HG03280 (cell line): ENCODE data around the gene PCNX1.
"Not testable (repeated sequence)": the region's sequence is repeated elsewhere in the genome, so short reads cannot be mapped to it uniquely, and the experiment has no call there.

Experiments used
- ATAC-seq: cut with Tn5 transposase; IDR thresholded peaks from one replicate; pipeline ENCODE4 v1.9.1; 2021; ENCODE audit warnings: mild to moderate bottlenecking, moderate library complexity; ENCODE audit not compliant: unreplicated experiment

Gene PCNX1

DNA sequence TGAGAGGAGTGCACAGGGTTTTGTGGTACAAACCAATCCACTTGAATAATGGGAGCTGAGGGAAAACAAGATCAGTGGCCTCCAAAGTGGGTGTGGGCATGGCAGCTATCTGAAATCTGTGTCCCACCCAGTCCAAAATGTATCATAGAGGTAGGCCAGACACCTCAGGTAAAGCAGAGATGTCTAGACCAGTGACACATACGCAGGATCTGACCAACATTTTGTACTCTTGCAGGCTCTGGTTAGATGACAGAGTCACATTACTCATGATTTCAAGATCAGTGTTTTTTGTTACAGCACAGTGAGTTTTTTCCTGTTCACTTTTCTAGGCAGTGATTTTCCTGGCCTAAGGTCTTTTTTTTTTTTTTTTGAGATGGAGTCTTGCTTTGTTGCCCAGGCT, 211.8 kb downstream of the PCNX1 start:
- ATAC-seq, result no peak

DNA sequence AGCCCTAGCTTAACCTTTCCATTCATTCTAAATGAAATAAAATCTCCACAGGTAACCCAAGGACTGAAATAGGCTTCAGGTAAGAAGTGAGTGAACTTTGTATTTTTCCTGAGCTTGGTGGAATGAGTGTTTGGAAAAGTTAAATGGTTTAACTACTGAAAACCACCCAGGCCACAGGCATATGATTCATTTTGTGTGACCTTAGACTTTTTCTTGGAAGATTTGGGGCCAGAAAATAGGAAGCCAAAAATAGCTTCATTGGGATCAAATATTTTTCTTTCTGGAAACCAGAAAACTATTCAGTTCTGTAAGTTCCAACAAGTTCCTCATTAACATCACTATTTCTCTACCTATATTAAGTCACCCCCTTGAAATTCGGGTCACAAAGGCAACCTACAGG, 212.6 kb downstream of the PCNX1 start:
- no peak for ATAC-seq

DNA sequence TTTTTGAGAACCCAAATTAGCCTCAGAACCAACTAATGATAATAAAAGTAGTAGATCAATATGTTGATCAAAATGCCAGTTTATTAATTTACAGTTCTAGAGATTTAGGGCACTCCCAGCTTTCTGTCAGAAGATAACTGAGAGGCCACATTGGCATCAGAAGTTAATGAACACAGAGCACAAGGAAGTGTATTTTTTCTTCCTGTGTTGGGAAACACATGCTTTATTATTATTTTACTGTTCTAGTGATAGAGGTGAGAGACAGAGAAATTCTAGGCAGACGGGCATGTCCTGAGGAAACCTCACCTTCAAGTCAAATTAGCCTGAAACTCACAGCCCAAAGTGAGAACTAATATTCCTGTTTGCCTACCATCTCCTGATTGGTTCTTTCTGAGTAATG, 213.7 kb downstream of the PCNX1 start:
- ATAC-seq, result no peak

DNA sequence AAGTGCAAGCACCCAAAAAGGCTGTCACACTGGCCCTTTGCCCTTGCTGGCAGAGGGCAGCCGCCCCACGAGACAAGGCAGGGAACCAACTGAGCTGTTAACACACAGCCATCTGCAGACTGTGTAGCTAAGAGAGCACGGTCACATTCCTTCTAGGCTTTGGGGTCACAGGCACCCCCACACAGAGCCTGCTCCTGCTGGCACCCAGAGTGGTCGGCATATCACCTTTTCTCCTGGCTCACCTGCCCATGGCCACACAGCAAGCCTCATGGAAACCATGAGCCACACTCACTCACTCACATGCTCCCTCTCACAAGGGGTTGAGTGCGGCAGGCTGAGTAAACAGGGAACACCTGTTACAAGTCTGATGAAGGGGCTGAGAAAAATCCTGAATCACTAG, 214.5 kb downstream of the PCNX1 start:
- ATAC-seq, result no peak

DNA sequence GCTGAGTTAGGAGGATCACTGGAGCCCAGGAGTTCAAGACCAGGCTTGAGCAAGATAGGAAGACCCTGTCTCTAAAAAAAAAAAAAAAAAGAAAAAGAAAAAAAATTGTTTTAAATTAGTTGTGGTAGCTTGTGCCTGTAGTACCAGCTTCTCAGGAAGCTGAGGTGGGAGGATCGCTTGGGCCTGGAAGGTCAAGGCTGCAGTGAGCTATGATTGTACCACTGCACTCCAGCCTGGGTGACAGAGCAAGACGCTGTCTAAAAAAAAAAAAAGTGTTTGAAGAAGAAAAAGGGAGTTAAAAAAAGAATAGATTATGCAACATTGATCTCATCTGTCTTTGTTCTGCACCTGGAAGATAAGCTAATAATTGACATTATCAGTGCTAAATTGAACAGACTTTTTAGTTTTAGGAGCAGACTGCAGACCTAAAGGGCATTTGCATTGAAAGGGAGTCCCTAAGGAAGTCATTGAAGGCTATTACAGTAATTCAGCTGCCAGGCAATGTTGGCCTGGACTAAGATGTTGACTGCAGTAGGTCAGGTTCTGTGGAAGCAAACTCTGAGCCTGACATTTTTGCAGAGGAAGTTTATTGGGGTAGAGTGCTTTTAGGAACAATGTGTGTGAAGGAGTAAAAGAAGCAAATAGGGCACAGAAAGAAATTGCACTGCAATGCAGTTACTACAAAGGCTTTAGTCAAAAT, 215.8 kb downstream of the PCNX1 start:
- no peak for ATAC-seq

DNA sequence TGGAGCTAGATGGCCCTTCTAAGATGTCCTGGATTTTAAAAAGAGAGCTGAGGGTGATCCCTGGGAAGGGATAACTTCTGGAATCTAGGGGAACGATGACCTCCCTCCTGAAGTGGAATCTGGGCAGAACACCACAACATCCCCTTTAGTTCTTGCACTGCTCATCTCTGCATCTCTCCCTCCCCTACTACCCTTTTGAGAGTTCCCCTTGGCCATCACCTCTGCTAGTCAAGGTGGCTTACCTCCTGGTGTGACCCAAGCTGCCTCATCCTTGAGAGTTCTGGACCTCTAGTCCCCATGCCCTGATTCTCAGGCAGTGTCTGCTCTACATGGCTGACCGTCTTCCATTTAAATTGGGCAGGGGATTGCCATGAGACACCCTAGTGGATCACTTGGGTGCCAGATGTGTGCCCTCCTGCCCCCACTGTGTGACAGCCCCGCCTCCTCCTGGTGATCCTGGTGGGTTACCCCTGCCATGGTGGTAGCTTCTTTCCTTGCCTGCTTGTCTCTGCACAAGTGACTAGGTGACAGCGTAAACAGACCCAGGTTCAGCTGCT, 216.4 kb downstream of the PCNX1 start:
- no peak for ATAC-seq

GRCh38 chr14:71129716-71130490, 222.6 kb downstream of the PCNX1 start:
- not testable (repeated sequence) for ATAC-seq

DNA sequence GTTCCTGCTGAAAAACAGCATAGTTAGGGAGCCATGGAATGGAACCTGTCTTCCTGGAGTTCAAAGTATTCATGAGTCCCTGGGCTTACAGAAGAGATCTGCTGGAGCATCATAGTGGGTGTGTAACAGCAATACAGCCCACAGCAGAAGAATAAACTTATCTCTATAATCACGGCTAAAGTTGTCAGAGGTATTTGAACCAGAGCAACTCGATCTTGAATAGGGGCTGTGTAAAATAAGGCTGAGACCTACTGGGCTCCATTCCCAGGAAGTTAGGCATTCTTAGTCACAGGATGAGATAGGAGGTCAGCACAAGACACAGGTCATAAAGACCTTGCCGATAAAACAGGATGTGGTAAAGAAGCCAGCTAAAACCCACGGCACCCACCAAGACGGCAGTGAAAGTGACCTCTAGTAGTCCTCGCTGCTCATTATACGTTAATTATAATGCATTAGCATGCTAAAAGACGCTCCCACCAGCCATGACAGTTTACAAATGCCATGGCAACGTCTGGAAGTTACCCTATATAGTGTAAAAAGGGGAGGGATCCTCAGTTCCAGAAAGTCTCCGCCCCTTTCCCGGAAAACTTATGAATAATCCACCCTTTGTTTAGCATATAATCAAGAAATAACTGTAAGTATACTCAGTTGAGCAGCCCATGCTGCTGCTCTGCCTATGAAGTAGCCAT, 223.4 kb downstream of the PCNX1 start:
- no peak for ATAC-seq

DNA sequence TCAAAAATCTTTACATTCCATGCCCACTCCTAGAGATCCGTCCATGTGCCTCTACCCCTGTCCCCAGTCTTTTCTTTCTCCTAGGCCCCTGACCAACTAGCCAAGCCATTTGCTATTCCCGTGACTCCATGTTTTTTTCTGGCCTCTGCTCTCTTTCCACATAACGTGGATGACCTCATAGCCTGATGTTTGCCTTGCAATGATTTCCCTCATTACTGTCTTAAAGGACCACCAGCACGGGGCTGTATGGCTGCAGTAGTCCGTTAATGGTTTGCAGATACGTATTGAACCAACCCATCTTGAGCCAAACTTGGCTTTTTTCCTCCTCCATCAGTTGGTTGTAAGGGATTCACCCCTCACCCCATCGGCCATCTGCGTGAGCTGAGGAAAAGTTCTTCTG, 226.0 kb downstream of the PCNX1 start:
- ATAC-seq, result no peak

DNA sequence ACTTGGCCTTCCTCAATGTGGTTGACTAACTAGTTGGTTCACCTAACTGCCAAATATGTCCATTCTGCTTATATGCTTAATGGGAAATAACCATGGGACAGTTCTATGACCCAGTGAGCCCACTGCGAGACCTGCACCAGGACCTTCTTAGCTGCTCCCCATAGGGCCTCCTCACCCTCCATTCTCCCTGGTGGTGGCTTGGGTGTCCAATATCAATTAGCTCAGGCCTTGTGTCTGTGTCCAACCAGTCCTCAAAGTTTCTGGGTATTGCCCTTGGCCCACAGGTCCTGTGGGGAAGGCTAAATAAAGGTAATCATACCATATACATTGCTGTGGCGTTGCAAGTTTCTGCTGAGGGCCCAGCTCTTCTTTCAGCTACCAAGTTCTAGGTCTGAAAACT, 228.2 kb downstream of the PCNX1 start:
- ATAC-seq, result no peak

- ATAC-seq, result no peak
Measured at GRCh38 chr14:71135911-71136310, 228.7 kb downstream of the PCNX1 start.

DNA sequence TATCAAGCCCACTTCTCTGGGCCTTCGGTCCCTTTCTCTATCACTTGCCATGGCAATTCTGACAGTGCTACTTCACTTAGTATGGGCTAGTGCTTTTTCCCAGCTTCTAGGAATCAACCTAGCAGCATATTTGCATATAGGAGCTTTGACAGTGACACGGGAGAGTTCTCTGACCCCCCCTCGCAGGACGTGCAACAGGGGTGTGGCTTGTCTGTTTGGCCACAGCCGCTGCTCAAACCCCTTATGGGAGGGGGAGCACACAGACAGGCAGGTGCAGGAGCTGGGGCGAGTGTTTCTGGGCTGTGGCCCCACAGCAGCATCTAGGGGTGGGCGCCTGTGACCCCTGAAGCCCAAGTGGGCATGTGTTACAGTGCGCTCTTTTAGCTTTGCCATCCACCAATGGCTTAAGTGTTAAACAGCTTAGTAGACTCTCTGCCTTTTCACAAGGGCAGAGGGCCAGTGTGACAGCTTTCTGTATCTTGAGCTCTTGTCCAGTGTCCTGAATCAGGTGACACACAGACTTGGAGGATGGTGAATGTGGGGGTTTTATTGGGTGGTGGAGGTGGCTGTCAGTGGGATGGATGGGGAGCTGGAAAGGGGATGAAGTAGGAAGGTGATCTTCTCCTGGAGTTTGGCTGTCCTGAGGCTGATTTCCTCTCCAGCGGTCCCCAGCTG, 229.3 kb downstream of the PCNX1 start:
- ATAC-seq, result no peak

DNA sequence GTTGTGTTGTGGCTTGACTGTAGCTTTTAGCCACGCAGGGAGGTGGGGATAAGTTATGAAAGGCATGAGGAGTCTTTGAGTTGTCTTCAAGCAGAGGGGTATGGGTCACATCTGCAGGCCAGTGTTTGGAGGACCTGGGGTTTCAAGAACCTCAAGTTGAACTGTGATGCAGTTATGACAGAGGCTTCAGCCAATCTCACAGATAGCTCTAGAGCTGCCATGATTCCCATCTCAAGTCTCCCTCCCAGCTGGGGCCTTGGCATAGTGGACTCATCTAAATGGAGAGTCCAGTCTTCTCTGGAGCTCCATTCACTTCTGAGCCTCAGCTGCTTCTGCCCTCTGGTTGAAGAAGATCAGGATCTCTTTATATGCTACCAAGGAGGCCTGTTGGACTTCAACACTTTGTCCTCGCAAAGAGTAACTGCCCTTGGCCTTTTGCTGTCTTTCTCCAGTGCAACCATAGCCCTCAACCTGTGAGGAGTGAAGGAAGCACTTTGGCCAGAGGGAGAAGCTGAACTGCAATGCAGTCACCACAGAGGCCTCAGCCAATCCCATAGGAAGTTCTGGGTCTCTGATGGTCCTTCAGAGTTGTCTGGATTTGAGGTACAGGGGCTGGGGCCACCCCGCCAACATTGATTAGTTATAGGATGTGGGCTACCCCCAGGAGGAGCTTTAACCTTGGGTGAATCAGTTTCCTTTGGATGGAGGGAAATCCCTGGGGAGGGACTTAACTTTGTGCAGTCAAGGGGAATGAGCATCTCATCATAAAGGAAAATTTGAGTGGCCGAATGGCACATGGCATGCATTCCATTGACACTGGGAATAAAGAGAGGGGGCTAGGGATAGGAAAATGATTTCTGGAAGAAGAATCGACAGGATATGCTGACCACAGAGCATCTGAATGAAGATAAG, 230.5 kb downstream of the PCNX1 start:
- ATAC-seq, result no peak

GRCh38 chr14:71138448-71139293, 231.4 kb downstream of the PCNX1 start:
- no peak for ATAC-seq

DNA sequence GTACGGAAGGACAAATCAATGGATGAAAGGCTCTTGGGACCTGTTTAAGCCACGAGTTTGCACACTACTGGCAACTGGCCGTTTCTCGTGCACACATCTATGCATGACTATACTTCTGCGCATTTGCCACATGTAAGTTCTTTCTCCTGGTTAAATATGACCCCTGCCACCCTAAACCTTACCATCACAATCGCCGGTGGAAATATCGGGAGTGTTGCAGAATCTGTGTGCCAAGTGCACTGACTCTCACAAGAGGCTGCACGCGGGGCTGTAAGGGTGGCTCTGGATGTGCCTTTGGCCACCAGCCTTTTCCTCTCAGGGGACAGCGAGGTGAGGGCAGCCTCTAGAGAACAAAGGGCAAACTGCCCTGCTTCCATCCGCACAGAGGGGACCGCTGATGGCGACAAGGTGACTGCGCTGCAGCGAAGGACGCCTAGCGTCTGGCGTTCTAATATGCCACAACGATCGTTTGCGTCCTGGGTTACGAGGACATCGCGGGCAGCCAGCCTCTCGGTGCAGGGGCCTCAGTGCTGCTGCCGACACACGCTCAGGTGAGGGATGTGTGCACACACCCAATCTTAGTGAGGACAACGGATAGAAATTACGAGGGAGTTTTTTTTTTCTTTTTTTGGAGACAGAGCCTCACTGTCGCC, 232.2 kb downstream of the PCNX1 start:
- no peak for ATAC-seq

GRCh38 chr14:71140157-71140556, 232.9 kb downstream of the PCNX1 start:
- no peak for ATAC-seq

GRCh38 chr14:71141701-71142374, 234.6 kb downstream of the PCNX1 start:
- no peak for ATAC-seq
